ENCODE data around the gene LSM14A.
"Not testable (repeated sequence)": the region's sequence is repeated elsewhere in the genome, so short reads cannot be mapped to it uniquely, and the experiment has no call there.

LSM14A gene

DNA sequence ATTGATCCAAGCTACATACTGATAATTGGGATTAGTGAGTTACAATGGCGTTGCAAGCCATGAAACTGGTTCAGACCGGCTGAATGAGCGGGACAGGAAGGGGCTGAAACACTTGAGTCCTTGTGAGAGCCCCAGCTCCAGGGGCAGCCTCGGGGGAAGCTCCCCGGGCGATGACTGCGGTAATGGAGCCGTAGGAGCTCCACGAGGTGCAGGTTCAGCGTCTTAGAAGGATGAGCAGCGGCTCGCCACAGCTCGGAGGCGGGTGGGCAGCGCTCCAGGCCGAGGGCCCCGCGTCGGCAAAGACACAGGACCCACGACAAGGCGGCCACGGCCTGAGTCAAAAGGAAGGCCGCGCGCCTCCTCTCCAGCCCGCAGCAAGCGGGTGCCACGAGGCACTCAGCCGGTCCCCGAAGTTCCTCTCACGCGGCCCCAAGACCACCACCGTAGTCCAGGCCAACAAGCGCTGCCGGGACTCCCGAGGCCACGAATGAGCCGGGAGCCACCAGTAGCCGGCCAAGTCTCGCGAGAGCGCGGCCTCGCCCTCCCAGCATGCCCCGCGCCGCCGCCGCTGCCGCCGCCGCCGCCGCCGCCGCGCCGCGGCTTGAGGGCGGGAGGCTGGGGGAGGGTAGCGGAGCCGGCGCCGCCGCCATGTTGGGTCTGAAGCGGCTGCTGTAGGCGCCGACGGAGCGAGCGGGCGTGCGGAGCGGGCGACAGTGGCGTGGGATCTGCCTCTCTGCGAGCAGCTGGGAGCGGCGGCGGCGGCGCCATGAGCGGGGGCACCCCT, at the start of gene LSM14A:
Gene LSM14A (plus strand): TSS at position 628 of the 784 bp plus-strand sequence. CDS start 139 bp downstream, at position 767.
- in situ Hi-C loops (cut with MboI; ENCODE audit: low sequenced_read_pairs), result no loop called here

DNA sequence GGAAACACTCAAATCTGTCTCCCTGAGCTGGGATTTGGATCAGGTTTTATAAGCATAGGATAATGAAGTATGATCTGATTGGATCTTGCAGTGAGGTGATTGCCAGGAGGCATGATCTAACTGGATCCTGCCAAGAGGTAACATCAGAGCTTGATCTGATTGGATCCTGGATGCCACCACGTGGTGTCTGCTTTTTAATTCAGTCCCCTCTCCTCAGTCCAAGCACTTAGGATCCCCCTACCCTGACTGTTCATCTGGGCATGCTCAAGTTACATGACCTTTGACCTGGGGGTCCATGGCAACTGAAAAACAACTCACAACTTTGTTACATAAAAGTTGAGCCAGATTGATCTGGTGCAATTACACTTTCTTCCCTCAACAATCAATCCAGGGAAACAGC, 47.5 kb upstream of the LSM14A start:
- in situ Hi-C loops (cut with MboI; ENCODE audit: low sequenced_read_pairs), result no loop called here

DNA sequence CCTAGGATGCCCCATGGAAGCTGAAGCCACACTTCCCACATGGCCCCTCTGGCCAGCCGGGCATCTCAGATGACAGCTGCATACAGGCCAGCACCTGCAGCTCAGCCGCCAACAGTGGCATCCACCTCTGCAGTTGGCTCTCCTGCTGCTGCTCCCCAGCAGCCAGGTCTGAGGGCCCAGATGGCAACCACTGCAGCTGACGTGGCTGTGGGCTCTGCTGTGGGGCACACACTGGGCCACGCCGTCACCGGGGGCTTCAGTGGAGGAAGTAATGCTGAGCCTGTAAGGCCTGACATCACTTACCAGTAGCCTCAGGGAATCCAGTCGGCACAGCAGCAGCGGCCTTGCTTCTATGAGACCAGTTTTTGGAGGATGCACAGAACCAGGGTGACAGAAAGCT, 45.3 kb upstream of the LSM14A start:
- in situ Hi-C loops (cut with MboI; ENCODE audit: low sequenced_read_pairs), result no loop called here

DNA sequence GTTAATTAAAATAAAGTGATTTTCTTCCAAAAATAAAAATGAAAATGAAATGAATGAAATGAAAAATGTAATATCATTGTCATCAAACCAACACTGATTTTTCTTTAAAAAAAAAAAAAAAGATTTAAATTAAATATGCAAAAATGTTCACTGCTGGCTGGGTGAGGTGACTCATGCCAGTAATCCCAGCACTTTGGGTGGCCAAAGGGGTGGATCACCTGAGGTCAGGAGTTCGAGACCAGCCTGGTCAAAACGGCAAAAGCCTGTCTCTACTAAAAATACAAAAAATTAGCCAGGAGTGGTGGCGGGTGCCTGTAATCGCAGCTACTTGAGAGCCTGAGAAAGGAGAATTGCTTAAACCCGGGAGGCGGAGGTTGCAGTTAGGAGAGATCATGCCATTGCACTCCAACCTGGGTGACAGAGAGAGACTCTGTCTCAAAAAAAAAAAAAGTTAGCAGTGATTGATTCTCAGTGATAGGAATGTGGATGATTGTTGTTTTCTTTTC, 44.6 kb upstream of the LSM14A start:
- in situ Hi-C loops (cut with MboI; ENCODE audit: low sequenced_read_pairs), result no loop called here

DNA sequence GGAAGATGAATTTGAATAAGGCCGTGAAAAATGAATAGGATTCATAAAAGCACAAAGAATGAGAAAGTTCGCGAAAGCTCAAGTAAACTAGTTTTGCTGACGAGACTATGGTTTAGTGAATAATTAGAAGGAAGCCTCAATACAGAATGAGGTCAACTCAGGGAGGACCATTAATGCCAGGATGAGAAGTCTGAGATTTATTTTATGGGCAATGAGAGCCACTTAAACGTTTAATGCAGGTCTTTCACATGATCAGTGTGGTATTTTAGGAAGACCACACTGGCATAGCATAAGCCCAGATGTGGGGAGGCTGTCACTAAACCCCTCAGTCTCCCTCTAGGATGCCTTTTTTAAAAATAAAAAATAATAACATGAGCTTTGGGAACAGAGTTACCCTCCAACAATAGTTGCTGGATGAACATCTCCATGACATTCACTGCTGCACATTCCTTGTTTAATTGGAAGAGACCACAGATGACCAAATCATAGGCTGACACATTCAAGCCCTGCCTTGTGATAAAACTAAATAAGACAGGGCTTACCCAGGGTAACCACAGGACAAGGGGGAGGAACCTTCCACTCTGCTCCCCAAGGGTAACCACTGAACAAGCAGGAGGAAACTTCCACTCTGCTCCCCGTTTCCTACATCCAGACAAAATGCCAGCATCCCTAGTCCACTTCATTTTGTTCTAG, 43.6 kb upstream of the LSM14A start:
- in situ Hi-C loops (cut with MboI; ENCODE audit: low sequenced_read_pairs), result no loop called here

DNA sequence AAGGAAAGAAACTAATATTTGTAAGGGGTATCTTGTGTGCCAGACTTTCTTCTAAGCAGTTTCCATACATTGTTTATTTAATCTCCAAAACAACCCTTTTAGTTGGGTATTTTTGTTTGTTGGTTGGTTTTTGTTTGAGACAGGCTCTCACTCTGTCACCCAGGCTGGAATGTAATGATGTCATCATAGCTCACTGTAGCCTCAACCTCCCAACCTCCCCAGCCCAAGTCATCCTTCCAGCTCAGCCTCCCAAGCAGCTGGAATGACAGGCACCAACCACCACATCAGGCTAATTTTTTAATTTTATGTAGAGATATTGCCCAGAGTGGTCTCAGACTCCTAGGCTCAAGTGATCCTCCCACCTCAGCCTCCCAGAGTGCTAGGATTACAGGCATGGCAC, 41.2 kb upstream of the LSM14A start:
- in situ Hi-C loops (cut with MboI; ENCODE audit: low sequenced_read_pairs), result no loop called here

DNA sequence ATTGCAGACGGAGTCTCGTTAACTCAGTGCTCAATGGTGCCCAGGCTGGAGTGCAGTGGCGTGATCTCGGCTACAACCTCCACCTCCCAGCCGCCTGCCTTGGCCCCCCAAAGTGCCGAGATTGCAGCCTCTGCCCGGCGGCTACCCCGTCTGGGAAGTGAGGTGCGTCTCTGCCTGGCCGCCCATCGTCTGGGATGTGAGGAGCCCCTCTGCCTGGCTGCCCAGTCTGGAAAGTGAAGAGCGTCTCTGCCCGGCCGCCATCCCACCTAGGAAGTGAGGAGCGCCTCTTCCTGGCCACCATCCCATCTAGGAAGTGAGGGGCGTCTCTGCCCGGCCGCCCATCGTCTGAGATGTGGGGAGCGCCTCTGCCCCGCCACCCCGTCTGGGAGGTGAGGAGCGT, 40.2 kb upstream of the LSM14A start:
- in situ Hi-C loops (cut with MboI; ENCODE audit: low sequenced_read_pairs), result not testable (repeated sequence)

DNA sequence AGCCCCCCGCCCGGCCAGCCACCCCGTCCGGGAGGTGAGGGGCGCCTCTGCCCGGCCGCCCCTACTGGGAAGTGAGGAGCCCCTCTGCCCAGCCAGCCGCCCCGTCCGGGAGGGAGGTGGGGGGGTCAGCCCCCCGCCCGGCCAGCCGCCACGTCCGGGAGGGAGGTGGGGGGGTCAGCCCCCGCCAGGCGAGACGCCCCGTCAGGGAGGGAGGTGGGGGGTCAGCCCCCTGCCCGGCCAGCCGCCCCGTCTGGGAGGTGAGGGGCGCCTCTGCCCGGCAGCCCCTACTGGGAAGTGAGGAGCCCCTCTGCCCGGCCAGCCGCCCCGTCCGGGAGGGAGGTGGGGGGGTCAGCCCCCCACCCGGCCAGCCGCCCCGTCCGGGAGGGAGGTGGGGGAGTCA, 39.6 kb upstream of the LSM14A start:
- in situ Hi-C loops (cut with MboI; ENCODE audit: low sequenced_read_pairs), result not testable (repeated sequence)

DNA sequence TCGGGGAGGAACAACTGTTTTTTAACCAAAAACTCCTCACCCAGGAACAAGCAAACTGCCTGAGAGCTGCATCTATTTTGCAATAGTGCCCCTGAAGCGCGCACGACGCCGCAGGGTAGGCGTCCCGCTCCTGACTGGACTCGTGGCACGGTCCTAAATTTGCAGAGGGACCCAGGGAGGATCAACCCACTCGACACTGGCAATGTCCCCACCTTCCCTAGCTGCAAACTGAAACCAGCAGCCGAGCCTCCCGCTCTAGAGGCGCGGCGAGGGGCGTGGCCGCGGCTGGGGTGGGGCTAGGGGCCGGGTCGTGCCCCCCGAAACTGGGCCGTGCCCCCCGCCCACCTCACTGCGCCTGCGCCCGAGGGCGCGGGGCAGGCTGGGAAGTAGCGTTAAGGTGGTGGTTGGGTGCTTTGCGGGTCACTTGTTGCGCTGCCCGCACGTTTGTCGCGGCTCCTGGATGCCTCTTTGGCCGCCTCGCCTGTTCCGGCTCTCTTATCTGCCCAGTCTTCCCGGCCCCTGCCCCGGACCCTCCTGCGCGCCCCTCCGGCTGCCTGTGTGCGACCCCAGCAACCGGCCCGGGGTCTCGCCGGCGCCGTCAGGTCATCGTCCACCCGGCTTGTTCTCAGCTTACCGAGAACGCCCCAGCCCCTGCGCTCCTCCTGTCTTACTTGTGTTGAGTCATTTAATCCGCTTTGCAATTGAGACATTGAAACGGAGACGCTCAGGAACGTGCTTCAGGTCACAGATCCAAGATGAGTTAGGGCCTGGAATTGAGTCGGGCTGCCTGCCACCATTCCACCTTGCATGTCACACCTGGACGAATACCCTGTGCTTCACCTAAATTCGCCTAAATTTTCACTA, 37.9 kb upstream of the LSM14A start:
- in situ Hi-C loops (cut with MboI; ENCODE audit: low sequenced_read_pairs), result no loop called here

DNA sequence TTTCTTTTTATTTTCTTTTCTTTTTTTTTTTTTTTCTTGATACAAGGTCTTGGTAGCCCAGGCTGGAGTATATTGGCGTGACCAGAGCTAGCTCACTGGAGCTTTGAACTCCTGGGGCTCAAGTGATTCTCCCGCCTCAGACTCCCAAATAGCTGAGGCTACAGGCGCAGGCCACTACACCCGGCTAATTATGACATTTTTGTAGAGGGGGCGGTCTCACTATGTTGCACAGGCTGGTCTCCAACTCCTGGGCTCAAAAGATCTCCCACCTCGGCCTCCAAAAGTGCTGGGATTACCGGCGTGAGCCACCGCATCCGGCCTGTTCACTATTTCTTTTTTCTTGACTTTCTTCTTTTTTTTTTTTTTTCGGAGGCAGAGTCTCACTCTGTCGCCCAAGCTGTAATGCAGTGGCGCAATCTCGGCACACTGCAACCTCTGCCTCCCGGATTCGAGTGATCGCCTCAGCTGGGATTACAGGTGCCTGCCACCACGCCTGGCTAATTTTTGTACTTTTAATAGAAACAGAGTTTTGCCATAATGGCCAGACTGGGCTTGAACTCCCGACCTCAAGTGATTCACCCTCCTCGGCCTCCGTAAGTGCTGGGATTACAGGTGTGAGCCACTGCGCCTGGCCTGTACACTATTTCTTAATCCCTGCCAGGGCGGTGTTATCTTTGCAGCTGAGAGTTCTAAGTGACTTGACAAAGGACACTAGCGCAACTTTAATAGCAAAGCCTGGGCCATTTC, 37.1 kb upstream of the LSM14A start:
- in situ Hi-C loops (cut with MboI; ENCODE audit: low sequenced_read_pairs), result no loop called here

DNA sequence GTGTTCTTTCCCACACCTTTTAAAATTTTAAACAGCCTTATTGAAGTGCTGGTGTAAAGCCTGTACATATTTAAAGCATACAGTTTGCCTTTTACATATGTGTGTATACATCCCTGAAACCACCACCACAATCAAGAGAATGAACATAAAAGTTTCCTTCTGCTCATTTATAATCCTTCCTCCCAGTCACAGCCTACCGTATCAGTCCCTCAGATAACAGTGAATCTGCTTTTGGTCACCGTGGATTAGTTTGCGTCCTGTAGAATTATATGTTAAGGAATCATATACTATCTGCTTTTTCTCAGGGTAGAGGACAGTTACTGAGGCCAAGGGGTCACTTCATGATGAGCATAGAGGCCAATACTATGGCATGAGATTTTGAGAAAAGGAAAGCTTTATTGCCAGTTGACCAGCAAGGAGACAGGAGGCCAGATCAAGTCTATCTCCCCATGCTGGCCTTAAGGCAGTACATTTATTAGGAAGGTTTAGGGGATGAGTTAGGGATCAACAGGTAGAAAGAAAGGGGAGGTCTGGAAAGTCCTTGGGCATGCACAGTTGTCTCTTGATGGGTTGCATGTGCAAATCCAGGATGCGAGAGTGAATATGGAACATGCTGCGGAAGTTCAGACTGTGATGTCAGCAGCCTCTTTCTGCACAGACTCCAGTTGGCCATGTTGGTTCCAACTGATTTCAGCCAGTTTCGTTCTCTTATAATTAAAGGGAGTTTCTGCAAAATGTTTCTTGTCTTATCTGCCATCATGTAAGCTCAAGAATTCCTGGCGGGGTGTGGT, 36.3 kb upstream of the LSM14A start:
- in situ Hi-C loops (cut with MboI; ENCODE audit: low sequenced_read_pairs), result no loop called here

DNA sequence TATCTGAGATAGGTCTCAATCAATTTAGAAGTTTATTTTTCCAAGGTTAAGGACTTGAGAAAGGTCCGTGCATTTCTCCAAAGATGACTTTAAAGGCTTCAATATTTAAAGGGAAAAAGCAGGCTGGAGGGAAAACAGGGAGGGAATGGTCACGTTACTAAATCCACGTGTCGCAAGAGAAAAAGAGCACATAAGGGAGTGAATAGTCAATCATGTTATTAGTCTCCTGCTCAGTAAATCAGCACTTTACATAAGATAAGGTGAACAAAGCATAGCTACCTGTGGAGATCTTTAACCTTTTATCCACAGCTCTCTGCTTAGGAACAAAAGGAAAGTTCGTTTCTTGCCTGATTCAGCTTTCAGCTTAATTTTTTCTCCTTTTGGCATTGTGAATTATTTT, 31.3 kb upstream of the LSM14A start:
- in situ Hi-C loops (cut with MboI; ENCODE audit: low sequenced_read_pairs), result no loop called here

DNA sequence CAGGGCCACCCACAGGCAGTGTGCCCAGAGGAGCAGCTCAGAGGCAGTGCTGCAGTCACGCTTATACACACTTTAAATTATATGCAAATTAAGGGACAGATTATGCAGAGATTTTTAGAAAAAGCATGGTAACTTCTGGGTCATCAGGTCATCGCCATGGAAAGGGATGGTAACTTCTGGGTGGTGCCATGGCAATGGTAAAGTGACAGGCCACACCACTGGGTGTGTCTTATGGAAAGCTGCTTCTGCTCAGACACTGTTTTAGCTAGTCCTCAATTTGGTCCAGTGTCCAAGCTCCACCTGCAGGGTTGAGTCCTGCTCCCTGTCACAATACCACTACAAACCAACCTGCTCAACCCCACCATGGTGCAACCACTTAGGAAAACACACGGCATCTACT, 29.9 kb upstream of the LSM14A start:
- in situ Hi-C loops (cut with MboI; ENCODE audit: low sequenced_read_pairs), result no loop called here

DNA sequence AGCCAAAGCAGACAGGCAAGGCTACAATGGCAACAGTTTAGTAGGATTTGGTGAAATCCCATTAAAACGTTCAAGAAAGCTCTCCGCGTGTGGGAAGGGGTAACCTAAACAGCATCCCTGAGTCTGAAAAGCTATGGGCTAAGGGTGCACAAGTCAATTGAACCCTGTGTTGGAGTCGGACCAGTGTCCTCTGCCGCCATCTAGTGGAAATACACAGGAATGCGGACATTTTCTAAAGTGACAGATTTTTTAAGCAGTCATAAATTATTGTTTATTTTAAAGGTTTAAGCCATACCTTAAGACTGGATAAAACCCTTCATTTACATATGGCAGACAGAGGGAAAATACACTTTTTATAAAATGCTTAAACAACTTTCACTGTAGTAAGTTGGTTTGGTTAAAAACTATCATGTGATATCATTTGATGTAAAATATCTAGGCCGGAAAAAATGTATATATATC, 26.5 kb upstream of the LSM14A start:
- in situ Hi-C loops (cut with MboI; ENCODE audit: low sequenced_read_pairs), result no loop called here

DNA sequence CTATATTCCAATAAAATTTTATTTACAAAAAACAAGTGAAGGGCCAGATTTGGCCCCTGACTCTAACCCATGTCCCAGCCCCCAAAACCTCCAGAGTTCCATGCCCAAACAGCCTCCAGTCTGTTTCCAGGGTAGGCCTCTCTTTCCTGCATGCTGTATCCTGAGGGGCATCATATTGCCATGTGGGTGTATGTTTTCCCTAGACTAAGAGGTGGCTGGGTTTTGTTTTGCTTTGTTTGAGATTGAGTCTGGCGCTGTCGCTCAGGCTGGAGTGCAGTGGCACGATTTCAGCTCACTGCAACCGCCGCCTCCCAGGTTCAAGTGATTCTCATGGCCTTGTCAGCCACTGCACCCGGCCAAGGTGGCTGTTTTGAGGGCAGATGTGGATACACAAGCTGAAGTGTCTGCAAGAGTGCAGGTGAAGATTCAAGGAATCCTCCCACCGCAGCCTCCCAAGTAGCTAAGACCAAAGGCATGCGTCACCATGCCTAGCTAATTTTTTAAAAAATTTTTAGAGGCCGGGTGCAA, 23.6 kb upstream of the LSM14A start:
- in situ Hi-C loops (cut with MboI; ENCODE audit: low sequenced_read_pairs), result no loop called here

DNA sequence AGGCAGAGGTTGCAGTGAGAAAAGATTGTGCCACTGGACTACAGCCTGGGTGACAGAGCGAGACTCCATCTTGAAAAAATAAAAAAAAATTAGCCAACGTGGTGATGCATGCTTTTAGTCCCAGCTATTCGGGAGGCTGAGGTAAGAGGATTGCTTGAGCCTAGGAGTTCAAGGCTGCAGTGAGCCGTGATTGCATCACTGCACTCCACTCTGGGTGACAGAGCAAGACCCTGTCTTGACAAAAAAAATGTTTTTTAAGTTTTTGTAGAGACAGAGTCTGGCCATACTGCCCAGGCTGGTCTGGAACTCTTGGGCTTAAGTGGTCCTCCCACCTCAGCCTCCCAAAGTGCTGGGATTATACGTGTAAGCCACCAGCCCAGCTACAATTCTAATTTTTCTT, 22.4 kb upstream of the LSM14A start:
- in situ Hi-C loops (cut with MboI; ENCODE audit: low sequenced_read_pairs), result no loop called here

DNA sequence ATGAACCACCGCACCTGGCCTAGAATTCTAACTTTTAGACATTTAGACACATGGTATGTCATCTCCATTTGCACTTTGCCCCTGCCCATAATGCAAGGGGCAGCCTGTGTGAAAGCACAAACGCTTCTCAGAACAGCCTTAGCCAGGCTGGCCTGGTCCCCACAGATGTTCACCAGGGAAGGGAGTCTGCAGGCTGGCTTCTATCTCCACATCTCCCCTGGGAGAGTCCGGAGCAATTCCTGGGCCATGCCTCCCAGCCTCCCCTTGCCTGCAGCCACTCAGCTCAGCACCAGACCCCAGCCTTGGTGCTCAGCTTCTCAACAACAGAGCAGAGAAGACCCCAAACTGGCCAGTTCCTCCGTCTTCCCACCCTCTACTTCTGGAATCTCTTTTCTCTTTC, 21.7 kb upstream of the LSM14A start:
- in situ Hi-C loops (cut with MboI; ENCODE audit: low sequenced_read_pairs), result no loop called here

DNA sequence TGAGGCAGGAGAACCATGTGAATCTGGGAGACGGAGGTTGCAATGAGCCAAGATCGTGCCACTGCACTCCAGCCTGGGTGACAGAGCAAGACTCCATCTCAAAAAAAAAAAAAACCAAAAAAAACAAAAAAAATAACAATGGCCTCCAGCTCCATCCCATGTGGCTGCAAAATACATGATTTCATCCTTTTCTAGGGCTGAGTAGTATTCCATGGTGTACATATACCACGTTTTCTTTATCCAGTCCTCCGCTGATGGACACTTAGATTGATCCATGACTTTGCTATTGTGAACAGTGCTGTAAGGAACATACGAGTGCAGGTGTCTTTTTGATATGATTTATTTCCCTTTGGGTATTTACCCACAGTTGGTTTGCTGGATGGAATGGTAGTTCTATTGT, 20.9 kb upstream of the LSM14A start:
- in situ Hi-C loops (cut with MboI; ENCODE audit: low sequenced_read_pairs), result no loop called here

DNA sequence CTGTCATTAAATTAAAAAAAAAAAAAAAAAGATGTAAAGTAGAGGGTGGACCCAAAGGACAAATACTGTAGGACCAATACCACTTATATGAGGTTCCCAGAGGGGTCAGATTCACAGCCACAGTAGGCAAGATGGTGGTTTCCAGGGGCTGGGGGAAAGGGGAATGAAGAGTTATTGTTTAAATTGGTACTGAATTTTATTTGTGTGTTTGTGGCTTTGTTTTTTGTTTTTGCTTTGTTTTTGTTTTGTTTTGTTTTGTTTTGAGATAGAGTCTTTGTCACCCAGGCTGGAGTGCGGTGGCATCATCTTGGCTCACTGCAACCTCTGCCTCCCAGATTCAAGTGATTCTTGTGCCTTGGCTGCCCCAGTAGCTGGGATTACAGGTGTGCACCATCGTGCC, 17.9 kb upstream of the LSM14A start:
- in situ Hi-C loops (cut with MboI; ENCODE audit: low sequenced_read_pairs), result no loop called here

DNA sequence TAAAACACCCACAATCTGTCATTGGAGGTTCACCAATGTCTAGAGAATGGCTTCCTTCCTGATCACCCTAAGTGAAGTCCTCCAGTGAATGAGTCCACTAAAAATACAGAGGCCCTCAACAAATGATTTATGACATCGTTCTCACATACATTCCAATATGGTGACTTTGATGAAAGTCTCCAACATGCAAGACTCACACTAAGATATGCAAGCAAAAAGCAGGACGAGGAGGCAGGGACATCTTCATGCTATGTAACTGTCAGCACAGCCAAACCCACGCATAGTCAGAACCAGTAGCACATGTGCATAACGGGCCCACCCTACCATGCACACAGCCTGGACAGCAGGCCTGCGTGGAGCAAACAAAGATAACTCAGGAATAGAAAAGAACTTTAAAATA, 16.6 kb upstream of the LSM14A start:
- in situ Hi-C loops (cut with MboI; ENCODE audit: low sequenced_read_pairs), result no loop called here
